HG02870 (cell line): ENCODE measurements around the gene SLC35E1.
"Not testable (repeated sequence)": the region's sequence is repeated elsewhere in the genome, so short reads cannot be mapped to it uniquely, and the experiment has no call there.

ENCODE experiments used
- ATAC-seq: cut with Tn5 transposase; IDR thresholded peaks from one replicate; pipeline ENCODE4 v1.9.1; 2021; ENCODE audit warnings: mild to moderate bottlenecking, moderate library complexity; ENCODE audit not compliant: unreplicated experiment

SLC35E1 gene

DNA sequence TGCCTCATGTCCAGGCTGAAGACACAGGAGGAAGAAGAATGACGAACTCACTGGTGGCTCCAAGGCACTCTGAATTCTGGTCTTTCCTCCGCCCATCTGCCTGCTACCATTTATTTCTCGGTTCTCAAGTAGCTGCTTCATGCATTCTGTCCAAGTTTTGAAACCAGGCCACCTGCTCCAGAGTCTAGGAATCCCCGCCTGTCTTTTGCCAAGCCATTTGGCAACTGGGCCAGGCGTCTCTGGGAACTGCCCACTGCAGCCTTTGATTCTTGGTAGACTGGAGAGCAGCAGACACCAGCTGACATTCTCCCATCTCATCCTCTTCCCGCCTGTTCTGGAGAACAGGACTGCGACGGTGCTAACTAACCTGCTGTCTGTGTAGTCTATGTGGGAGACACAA, 10.8 kb downstream of the SLC35E1 start:
- ATAC-seq, result no peak

DNA sequence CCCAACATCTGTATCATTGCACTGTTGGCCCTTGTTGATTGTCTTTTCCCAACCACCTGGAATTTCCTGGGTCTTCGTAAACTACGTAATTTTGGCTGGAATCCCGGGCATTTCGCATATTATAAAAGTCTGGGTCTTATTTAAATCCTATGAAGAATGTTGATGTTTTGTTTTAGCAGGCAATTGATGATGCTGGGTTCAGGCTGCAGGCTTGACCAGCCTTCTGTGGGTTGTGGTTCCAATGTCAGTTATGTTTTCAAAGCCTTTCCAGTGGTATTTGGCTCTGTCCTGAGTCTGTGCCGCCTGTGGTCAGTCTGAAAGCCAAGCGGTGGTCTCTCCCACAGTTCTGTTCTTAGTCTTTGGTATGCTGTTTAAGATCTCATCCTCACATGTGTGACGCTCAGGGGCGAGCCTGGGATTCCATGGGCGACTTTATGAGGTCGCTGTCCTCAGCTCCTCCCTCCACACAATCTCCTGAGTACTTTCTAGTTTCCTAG, 12.4 kb downstream of the SLC35E1 start:
- ATAC-seq, result no peak

DNA sequence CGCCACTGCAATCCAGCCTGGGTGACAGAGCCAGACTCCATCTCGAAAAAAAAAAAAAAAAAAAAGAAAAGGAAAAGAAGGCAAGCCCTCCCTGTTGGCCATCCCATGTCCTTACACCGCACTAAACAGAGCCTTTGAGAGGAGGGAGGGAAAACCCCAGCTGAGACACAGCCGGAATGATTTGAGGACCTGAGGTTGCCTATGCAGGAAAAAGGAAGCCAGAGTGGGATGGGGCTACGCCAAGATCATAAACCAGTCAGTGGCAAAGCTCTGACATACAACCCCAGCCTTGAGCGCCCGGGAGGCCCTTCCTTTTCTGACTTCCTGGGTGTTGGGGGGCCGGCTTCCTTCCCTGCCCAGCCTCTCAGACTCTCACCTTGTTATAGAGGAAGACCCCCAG, 17.4 kb downstream of the SLC35E1 start:
- no peak for ATAC-seq

DNA sequence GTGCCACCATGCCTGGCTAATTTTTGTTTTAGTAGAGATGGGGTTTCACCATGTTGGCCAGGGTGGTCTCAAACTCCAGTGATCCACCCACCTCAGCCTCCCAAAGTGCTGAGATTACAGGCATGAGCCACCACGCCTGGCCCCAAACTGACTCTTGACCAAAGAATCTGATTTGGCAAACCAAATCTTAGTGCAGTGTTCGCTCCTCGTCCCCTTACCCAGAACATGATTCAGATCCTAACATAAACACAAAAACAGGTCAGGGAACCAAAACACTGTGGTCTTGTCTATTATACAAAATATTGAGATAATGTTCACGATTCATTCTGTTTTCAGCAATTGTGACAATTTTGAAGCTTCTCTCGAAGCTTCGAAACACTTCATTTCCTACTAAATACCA, 20.3 kb downstream of the SLC35E1 start:
- not testable (repeated sequence) for ATAC-seq

DNA sequence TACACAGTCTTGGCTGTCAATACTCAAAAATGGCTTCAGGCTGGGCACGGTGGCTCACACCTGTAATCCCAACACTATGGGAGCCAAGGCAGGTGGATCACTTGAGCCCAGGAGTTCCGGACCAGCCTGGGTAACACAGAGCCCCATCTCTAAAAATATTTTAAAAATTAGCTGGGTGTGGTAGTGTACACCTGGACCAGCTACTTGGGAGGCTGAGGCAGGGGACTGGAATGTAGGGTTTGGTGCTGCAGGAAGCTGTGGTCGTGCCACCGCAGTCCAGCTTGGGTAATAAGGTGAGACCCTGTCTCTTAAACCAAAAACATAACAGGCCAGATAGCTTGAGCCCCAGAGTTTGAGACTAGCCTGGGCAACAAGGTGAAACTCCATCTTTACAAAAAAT, 23.3 kb downstream of the SLC35E1 start:
- ATAC-seq, result no peak

DNA sequence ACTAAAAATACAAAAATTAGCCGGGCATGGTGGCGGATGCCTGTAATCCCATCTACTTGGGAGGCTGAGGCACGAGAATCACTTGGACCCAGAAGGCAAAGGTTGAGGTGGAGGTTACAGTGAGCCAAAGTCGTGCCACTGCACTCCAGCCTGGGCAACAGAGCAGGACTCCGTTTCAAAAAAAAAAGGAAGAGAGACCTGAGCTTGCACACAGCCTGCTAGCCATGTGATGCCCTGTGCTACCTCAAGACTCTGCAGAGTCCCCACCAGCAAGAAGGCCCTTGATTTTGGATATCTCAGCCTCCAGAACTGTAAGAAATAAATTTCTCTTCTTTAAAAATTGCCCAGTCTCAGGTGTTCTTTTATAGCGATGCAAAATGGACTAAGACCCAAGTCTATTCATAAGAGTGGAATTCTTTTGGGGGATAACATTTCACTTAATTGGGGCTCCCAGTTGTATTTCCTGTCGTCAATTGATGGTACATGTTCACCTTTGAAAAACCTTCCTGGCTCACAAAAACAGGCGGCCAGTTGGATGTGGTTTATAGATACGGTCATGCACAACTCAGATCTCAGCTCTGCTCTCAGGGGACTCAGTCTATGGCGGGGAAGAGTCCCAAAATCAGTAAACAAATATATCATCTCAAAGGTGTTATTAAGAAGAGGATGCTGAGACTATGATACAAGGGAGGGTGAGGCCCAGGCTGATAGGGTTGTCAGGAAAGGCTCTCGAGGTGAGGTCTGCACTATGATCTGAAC, 27.6 kb downstream of the SLC35E1 start:
- no peak for ATAC-seq

DNA sequence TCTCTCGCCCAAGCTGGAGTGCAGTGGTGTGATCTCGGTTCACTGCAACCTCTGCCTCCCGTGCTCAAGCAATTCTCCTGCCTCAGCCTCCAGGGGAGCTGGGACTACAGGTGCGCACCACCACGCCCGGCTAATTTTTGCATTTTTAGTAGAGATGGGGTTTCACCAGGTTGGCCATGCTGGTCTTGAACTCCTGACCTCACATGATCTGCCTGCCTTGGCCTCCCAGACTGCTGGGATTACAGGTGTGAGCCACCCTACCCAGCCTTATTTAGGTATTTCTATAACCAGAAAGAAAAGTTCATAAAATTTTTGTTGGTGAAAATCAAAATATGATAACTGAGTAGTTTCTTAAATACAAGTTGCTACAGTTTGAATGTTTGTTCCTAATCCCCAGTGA, 28.5 kb downstream of the SLC35E1 start:
- not testable (repeated sequence) for ATAC-seq

DNA sequence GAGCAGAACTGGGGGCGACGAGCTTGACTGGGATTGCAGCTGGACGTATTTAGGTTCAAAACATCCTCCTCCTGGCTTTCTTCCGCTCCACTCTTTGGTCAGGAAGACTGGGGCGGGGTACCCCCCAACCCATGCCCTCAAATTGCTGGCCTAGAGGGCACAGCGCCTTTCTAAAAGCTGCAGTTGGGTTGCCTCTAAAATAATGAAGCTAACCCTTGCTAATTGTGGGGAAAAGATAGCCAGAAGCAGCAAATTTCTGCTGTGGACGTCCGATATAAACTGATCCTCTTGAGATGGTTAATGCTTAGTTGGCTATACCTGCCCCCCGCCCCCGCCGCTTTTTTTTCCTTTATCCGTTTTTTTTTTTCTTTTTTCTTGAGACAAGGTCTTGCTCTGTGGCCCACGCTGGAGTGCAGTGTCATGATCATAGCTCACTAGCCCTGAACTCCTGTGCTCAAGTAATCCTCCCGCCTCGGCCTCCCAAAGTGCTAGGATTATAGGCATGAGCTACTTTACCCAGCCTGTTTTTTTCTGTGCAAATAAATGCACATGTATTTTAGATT, 29.2 kb downstream of the SLC35E1 start:
- ATAC-seq, result no peak

DNA sequence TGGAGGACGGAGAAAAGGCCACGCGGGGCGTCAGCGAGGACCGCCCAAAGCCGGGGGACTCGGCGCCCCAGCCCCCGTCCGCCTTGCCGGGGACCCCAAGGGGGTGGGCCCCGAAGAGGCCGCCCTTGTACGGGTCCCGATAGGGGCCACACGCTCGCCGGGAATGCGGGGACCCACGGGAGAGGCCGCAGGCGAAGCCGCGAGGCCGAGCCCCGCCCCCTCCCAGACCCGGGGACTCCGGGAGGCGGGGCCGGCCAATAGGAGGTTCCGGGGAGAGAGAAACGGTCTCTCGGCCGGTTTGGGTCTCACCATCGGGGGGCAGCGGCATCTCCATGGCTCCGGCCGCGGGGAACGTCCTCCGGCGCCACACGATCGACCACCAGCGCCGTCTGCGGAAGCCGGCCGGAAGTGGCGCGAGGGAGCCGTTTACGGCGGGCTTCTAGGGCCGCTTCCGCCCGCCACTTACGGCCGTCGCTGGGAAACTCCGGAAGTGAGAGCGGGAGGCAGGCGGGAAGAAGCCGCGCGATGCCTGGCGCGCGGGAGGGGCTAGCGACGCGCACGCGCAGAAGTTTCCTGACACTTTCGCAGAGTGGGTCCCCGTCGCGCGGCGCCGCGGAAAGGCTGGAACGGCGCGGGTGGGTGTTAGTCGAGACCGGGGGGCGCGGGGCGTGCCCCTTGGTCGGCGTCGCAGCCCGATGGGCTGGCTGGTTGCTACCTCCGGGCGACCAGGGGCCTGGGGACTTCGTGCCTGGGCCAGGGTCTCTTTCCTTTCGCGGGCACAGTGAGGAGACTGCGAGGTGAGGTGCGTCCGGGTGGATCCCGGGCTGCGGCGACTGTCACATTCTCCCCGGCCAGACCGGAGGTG, 29.9 kb downstream of the SLC35E1 start, which contains the start of gene CHERP:
Gene CHERP (minus strand): TSS at position 393 of the 865 bp plus-strand sequence. CDS start 59 bp downstream, at position 334.
- peak; percentile 75 for ATAC-seq

DNA sequence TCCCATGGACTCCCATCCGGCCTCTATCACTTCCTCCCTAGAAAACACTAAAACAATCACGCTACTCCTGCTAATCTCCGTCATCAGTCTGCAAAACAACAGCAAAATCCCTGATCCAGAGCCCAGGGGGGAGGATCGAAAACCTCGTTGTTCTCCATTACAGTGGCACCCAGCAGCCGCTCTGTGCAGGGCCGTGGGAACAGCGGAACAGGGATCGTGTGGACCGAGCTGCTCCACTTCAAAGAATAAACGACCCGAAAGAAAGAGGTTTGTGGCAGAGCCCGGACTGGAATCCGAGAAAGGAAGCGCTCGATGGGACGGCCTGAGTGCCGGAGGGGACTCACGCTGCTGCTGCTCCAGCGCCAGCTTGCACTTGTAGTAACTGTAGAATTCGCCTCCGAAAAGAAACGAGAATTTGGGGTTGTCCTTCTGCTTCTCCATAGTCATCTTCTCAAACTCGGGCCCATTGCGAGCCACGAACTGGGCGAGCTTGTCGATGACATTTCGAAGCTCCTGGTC, 30.6 kb downstream of the SLC35E1 start:
- ATAC-seq, result no peak

DNA sequence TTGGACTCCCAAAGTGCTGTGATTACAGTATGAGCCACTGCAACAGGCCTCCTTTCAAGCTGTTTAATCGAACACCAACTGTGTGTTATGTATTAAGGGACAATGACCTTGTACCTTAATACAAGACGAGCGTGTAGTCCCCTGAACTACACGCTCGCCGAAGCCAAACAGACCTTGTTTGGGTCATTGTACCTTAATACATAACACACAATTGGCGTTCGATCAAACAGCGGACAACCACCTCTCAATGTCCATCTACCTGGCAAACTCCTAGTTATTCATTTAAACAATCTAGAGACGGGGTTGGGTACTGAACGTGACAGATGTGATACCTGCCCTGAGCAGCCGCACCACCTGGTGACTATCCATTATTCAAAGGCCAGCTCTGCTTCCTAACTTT, 31.3 kb downstream of the SLC35E1 start:
- ATAC-seq, result no peak

DNA sequence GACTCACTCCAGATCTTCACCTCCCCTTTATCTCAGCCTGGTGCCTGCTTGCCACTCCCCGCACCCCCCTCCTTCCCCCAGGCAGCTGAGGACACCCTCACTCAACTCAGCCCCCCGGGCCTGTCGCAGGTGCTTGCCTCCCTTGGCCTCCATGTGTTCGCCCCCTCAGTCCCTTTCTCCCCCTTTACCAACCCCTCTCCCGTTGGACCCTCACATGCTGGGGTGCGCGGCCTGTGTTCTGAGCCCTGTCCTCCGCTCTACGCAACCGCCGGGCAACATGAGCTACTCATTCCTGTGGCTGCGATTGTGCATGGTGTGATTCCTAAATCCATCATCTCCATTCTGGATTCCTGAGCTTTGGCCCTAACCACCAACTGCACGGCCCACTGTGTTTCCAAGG, 35.1 kb downstream of the SLC35E1 start:
- no peak for ATAC-seq

DNA sequence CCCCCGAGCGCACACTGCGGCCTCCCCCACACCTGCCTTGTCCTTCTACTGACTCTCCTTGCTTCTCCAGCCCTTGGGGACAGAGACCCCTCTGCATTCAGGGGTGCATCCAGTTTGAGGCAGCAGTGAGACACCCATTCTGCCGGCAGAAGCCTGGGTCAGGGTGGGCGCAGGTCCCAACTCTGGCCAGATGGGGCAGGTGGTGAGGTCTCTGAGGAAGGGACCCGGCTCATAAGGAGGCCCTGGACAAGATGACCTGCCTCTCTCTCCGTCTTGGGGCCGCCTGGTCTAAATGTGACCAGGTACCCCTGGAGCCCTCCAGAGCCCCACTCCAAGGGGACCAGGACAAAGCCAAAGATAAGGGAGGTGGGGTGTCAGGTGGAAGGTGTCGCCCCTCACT, 36.1 kb downstream of the SLC35E1 start:
- no peak for ATAC-seq

DNA sequence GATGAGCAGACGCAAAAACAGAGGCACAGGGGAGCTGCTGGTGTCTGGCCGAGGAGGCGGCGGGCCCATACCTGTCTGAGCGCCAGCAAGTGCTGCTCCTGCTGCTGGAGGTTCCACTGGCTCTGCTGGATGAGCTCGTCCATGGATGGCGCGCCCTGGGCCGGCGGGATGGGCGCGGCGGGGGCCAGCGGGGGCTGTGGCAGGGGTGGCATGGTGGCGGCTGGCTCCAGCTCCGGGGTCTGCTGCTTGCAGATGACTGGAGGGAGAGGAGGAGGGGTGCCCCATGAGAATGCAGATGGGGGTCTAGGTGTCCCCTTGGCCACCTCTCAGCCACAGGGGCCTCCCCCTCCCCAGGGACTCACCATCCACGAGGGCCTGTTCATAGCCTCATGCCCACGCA, 36.8 kb downstream of the SLC35E1 start:
- ATAC-seq, result no peak

DNA sequence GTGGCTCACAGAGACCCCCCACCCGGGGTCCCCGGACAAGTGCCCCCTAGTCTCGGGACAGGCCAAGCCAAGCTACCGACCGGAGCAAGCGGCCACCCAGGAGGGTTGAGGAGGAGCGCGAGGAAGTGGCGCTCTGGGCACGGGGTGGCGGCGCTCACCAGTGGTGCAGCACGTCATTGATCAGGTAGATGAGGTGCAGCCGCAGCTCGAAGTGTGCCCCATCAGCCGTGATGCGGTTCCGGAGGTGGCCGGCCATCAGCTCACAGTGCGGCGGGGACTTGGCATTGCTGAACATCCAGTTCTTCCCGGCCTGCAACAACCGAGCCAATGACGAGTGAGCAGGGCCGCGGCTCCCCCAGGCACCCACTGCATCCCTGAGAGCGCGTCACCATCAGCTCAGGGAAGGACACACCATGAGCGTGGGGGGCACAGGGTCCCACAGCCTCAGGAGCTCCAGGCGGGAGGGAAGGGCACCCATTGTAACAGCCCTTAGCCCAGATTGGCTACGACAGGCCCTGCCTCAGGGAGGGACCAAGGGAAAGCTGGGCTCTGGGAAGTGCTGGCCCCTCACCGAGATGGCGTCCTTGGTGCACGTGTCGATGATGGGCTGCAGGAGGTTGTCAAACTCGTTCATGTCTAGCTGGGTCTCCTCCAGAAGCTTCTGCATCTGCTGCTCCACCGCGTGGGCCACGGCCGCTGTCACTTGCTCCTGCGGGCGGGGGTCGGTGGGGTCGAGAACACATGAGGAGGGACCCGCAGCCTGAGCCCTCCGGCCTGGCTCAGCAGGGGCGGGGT, 39.6 kb downstream of the SLC35E1 start:
- no peak for ATAC-seq

DNA sequence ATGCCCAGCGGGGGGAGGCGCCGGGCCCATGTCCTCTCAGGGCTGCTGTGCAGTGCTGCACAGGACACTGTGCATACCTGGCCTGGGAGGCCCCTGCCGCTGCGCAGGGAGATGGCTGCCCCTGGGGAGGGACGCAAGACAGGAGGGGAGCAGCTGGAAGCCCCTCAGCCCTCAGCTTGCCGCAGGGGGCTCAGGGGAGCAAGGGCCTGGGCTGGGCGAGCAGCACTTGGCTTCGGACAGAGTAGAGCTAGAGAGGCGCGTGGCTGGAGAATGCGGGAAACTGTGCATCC, 40.9 kb downstream of the SLC35E1 start:
- no peak for ATAC-seq

DNA sequence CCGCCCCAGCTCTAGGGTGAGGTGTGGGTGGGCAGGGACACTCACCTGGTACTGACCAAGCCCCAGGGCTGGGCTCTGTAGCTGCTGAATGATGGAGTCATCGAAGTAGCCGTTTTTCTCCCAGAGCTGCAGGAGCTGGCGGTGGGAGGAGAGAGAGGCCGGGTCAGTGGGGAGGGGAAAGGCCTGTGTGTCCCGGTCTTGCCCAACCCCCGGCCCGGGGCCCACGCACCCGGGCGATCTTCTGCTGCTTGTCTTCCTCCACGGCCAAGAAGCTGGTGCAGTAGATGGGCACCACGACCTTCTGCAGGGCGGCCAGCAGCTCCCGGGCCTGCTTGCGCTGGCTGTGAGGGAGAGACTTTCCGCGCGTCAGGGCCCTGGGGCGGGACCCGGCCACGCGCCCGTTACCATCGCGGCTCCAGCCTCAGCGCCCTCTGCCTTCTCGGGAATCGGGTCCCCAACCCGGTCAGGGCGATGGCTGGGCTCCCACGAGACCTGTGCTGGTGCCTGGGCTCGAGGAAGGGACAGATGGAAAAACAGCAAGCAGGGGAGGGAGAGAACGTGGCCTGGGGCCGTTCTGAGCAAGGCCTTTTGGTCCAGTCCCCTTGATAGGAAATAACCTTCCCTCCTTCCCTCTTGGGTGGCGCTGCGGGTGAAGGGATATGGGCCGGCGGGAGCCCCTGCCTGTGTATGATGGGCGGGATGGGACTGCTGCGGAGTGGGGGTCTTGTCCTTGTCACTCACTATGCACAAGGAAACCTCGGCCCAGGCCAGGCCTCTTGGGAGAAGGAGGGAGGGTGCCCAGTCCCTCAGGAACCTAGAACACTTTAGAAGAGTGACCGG, 41.5 kb downstream of the SLC35E1 start:
- no peak for ATAC-seq

DNA sequence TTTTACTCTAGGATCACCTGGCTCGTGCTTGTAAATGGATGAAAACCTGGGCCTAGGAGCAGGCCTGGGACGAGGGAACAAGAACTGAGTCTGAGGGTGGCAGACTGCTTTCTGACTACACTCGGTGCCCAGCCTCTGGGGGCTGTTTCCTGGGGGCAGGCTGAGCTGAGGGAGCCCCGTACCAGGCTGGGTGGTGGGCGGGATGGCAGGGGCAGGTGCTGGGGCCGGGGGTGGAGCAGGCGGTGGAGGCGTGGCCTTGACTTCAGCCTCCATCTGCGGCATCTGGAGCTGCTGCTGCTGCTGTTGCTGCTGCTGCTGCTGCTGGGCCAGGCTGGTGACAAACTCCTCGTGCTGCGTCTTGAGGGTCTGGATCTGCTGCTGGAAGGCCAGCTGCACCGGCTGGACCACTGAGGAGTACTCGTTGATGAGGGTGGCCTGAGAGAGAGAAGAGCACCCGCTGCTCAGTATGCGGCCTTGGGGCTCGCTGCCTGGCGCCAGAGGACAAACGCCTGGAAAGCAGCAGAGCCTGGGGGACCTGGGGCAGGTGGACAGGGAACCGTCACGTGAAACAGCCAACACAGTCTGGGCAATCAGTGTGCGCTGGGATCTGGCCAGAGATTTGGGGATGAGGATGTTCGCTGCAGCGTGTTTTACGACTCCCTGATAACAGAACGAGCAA, 42.6 kb downstream of the SLC35E1 start:
- no peak for ATAC-seq

DNA sequence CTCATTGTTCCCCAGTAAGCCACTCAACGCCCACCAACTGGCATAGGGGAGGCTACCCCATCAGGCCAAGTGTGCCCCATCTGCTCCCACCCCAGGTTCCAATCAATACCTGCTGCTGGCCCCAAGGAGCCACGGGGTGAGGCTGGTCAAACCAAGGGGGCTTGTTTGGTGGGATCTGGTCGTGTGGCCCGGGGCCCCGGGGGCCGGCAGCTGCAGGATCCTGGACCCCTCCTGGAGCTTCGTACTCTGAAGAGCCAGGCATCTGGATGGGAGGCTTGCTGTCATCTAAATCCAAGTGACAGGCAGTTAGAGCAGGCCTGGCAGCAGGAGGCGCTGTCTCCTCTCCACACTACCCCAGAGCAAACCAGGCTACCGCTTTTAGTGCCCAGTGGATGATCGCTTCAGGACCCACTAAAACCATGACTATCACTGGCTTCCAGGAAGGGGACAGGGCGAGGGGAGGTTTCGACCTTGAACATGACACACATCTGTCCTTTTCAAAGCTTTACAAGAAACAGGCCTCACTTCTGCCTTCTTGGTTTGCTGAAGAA, 44.2 kb downstream of the SLC35E1 start:
- no peak for ATAC-seq
